IPS DF 6.9 (cell line): ENCODE measurements around the gene SUSD4.

ENCODE experiments used
- DNase-seq: peaks from one replicate; pipeline ENCODE4 v3.0.0-alpha.2; 2013; ENCODE audit warnings: low read depth, low spot score
- H3K27ac ChIP-seq: one replicate; pipeline ENCODE4 v1.5.1; 2013; ENCODE audit warnings: low read length, control low read depth
- H3K27me3 ChIP-seq: 2 replicates; pipeline ENCODE4 v1.6.1; 2013; ENCODE audit warnings: mild to moderate bottlenecking, low read length; ENCODE audit not compliant: control insufficient read depth, insufficient read depth
- H3K36me3 ChIP-seq: 2 replicates; pipeline ENCODE4 v1.6.1; 2013; ENCODE audit warnings: low read length; ENCODE audit not compliant: control insufficient read depth, insufficient read depth
- H3K4me1 ChIP-seq: 2 replicates; pipeline ENCODE4 v1.6.1; 2013; ENCODE audit warnings: low read length; ENCODE audit not compliant: control insufficient read depth, insufficient read depth
- H3K4me3 ChIP-seq: 2 replicates; pipeline ENCODE4 v1.5.1; 2013; ENCODE audit warnings: mild to moderate bottlenecking, low read length
- H3K9me3 ChIP-seq: 2 replicates; pipeline ENCODE4 v1.6.1; 2013; ENCODE audit warnings: low read length, inconsistent platforms; ENCODE audit not compliant: control insufficient read depth, insufficient read depth
- WGBS: extraction: QIAGEN DNeasy Blood & Tissue Kit; methylation state at CpG from one replicate; pipeline ENCODE4 v1.1.7; 2013; ENCODE audit warnings: mixed read lengths, missing lambda C conversion rate; ENCODE audit not compliant: insufficient read length, insufficient coverage; 5-methylcytosine and 5-hydroxymethylcytosine counted together

The SUSD4 gene

GRCh38 chr1:223233019-223233409, 131.0 kb downstream of the SUSD4 start:
- no peaks in the 10 kb centered on the region for H3K4me1 ChIP-seq
- no peak overlapping the region for H3K4me3 ChIP-seq
- no peak overlapping the region for H3K27ac ChIP-seq
- no CpG with 5 or more reads among the region's 3 CpGs for WGBS
- H3K27me3 ChIP-seq: no peaks in the 10 kb centered on the region
- no peaks in the 10 kb centered on the region for H3K9me3 ChIP-seq
- no peak for DNase-seq
- H3K36me3 ChIP-seq: no peaks in the 10 kb centered on the region

- no peaks in the 10 kb centered on the region for H3K9me3 ChIP-seq
- H3K27me3 ChIP-seq: no peaks in the 10 kb centered on the region
- WGBS: no CpG with 5 or more reads among the region's 7 CpGs
- no peaks in the 10 kb centered on the region for H3K4me1 ChIP-seq
- H3K36me3 ChIP-seq: no peaks in the 10 kb centered on the region
- DNase-seq: no peak
- no peak overlapping the region for H3K4me3 ChIP-seq
- H3K27ac ChIP-seq: no peak overlapping the region
Observed at GRCh38 chr1:223231581-223231980, 132.4 kb downstream of the SUSD4 start.

DNA sequence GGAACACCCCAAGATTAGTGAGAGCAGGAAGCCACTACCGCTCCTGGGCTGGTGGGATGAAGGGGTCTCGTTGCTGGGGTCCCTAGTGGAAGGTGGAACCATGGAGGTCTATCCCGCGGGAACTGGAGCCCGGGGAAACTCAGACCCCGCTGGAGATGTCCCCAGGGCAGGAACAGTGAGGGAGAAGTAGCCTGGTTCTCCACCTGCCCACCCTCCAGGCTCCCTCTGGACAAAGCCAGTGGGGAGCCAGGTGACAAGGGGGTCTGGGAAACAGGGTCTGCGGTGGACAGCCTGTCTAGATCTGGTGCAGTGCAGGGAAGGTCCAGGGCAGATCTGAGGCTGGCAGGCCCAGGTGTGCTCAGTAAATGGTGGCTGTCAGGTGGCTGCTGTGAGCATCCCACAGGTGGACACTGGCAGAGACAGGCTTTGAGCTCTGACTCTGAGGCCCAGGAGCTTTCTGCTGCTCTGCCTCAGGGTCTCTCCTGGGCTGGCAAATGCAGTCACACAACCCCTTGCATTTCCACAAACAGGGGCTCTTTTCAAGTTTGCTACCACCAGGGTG, 132.9 kb downstream of the SUSD4 start:
- Histone ChIP-seq H3K4me1 (no peaks in the 10 kb centered on the region), H3K27ac (no peak overlapping the region), H3K27me3 (no peaks in the 10 kb centered on the region), H3K36me3 (no peaks in the 10 kb centered on the region), H3K4me3 (no peak overlapping the region), H3K9me3 (no peaks in the 10 kb centered on the region)
- DNase-seq: no peak
- no CpG with 5 or more reads among the region's 7 CpGs for WGBS

- Histone ChIP-seq H3K4me1 (no peaks in the 10 kb centered on the region), H3K27ac (no peak overlapping the region), H3K27me3 (no peaks in the 10 kb centered on the region), H3K9me3 (no peaks in the 10 kb centered on the region), H3K36me3 (no peaks in the 10 kb centered on the region), H3K4me3 (no peak overlapping the region)
- WGBS: no CpG with 5 or more reads among the region's 11 CpGs
- no peak for DNase-seq
Observed at GRCh38 chr1:223230161-223230881, 133.7 kb downstream of the SUSD4 start.

DNA sequence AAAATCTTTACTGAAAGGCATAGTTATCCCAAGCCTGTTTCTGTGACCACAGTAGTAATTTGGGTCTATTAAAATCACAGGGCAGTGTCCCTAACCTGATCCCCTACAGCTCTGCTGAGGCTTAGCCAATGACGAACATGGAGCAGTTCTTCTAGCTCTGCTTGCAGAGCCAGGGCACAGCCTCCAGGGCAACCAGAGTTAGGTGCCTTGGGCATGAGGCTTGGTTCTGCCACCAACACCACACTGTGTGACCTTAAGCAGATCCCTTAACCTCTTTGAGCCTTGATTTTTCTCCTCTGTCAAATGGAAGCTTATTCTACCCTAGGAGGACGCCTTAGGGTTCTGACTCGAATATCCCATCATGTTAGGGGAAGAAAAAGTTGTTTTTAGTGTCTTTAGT, 134.2 kb downstream of the SUSD4 start:
- Histone ChIP-seq H3K36me3 (no peaks in the 10 kb centered on the region), H3K9me3 (no peaks in the 10 kb centered on the region), H3K4me3 (no peak overlapping the region), H3K4me1 (no peaks in the 10 kb centered on the region), H3K27me3 (no peaks in the 10 kb centered on the region), H3K27ac (no peak overlapping the region)
- WGBS: no CpG with 5 or more reads among the region's 3 CpGs
- DNase-seq: no peak

DNA sequence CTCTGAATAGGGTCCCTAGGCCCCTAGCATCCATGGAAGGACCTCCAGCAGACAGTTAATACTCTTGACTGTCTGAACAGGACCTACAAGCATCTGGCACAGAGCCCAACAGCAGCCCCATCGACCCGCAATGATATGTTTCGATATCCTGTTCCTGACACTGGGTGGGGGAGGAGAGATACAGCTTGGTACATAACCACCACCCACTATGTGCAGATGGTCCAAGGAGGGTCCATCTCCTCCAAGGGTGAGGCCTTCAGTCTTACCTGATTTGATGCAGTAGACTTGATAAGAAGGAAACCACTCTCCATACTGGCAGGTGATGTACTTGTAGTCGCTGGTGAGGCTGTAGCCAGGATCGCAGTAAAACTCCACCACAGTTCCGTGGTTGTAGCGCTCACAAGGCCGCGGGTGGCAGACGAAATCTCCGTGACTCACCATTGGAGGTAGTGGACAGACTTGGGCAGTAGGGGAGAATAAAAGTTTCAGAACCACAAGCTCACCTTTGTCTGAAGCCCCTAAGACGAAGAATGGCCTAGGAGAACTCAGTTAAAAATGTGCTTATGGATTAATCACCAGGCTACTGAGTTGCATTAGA, 134.9 kb downstream of the SUSD4 start:
- no peak for DNase-seq
- no peaks in the 10 kb centered on the region for H3K9me3 ChIP-seq
- H3K27ac ChIP-seq: no peak overlapping the region
- no peaks in the 10 kb centered on the region for H3K27me3 ChIP-seq
- H3K4me3 ChIP-seq: no peak overlapping the region
- no CpG with 5 or more reads among the region's 12 CpGs for WGBS
- no peaks in the 10 kb centered on the region for H3K4me1 ChIP-seq
- no peaks in the 10 kb centered on the region for H3K36me3 ChIP-seq

GRCh38 chr1:223228201-223228600, 135.8 kb downstream of the SUSD4 start:
- DNase-seq: no peak
- H3K9me3 ChIP-seq: no peaks in the 10 kb centered on the region
- no peaks in the 10 kb centered on the region for H3K27me3 ChIP-seq
- H3K4me3 ChIP-seq: no peak overlapping the region
- no peaks in the 10 kb centered on the region for H3K36me3 ChIP-seq
- H3K4me1 ChIP-seq: no peaks in the 10 kb centered on the region
- H3K27ac ChIP-seq: no peak overlapping the region
- no CpG with 5 or more reads among the region's 2 CpGs for WGBS

GRCh38 chr1:223227486-223228196, 136.3 kb downstream of the SUSD4 start:
- Histone ChIP-seq H3K27me3 (no peaks in the 10 kb centered on the region), H3K36me3 (no peaks in the 10 kb centered on the region), H3K4me1 (no peaks in the 10 kb centered on the region), H3K9me3 (no peaks in the 10 kb centered on the region), H3K4me3 (no peak overlapping the region), H3K27ac (no peak overlapping the region)
- WGBS: no CpG with 5 or more reads among the region's 12 CpGs
- DNase-seq: no peak

GRCh38 chr1:223227031-223227430, 136.9 kb downstream of the SUSD4 start:
- Histone ChIP-seq H3K9me3 (no peaks in the 10 kb centered on the region), H3K27ac (no peak overlapping the region), H3K36me3 (no peaks in the 10 kb centered on the region), H3K4me3 (no peak overlapping the region), H3K4me1 (no peaks in the 10 kb centered on the region), H3K27me3 (no peaks in the 10 kb centered on the region)
- no CpG with 5 or more reads among the region's 3 CpGs for WGBS
- DNase-seq: no peak

DNA sequence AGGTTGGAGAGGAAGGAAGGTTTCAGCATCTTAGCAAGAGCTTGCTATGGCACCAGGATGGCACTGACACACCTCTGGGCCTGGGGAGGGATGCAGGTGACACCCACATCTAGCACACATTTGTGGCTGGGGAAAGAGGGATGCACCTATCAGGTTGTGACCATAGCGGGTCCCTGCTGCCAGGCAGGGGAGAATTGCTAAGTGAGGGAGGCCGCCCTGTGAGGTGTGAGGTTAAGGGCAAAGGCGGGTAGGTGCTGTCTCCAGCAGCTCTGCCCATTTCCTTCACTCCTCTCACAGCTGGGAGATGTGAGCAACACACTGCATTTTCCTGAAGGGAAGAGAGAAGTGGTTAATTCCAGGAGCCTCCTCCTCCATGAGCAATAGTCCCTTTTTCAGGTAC, 137.7 kb downstream of the SUSD4 start:
- no CpG with 5 or more reads among the region's 3 CpGs for WGBS
- no peaks in the 10 kb centered on the region for H3K9me3 ChIP-seq
- no peaks in the 10 kb centered on the region for H3K27me3 ChIP-seq
- H3K27ac ChIP-seq: no peak overlapping the region
- DNase-seq: no peak
- no peak overlapping the region for H3K4me3 ChIP-seq
- no peaks in the 10 kb centered on the region for H3K36me3 ChIP-seq
- no peaks in the 10 kb centered on the region for H3K4me1 ChIP-seq
